ENCODE results near the gene KCNAB1.

Gene KCNAB1

GRCh38 chr3:156334841-156335545, 214.6 kb downstream of the KCNAB1 start:
- DNase-seq = no peak

GRCh38 chr3:156339491-156339890, 219.1 kb downstream of the KCNAB1 start:
- DNase-seq = no peak

GRCh38 chr3:156341332-156341731, 221.0 kb downstream of the KCNAB1 start:
- no peak for DNase-seq

- DNase-seq = no peak
These were observed 221.5 kb downstream of the KCNAB1 start for GRCh38 chr3:156341831-156342416.

GRCh38 chr3:156344215-156344614, 223.8 kb downstream of the KCNAB1 start:
- no peak for DNase-seq

- no peak for DNase-seq
These were observed 228.7 kb downstream of the KCNAB1 start for GRCh38 chr3:156349111-156349510.

- DNase-seq = no peak
These were observed 229.6 kb downstream of the KCNAB1 start for GRCh38 chr3:156349978-156350377.

GRCh38 chr3:156350781-156351180, 230.4 kb downstream of the KCNAB1 start:
- DNase-seq = no peak

GRCh38 chr3:156351783-156352182, 231.4 kb downstream of the KCNAB1 start:
- no peak for DNase-seq

GRCh38 chr3:156352728-156353127, 232.3 kb downstream of the KCNAB1 start:
- DNase-seq = no peak

- peak; percentile 4 to 6 for DNase-seq
These were observed 233.2 kb downstream of the KCNAB1 start for GRCh38 chr3:156353563-156353962.

GRCh38 chr3:156356537-156357363, 236.4 kb downstream of the KCNAB1 start:
- DNase-seq = peak; percentile 68 to 94

- no peak for DNase-seq
These were observed 237.9 kb downstream of the KCNAB1 start for GRCh38 chr3:156358232-156358631.

- no peak for DNase-seq
These were observed 239.0 kb downstream of the KCNAB1 start for GRCh38 chr3:156359368-156359767.

- DNase-seq = no peak
These were observed 239.7 kb downstream of the KCNAB1 start for GRCh38 chr3:156360083-156360482.

GRCh38 chr3:156360963-156361362, 240.6 kb downstream of the KCNAB1 start:
- no peak for DNase-seq

GRCh38 chr3:156366559-156366958, 246.2 kb downstream of the KCNAB1 start:
- no peak for DNase-seq

- DNase-seq = no peak
These were observed 247.8 kb downstream of the KCNAB1 start for GRCh38 chr3:156368189-156368588.

- DNase-seq = no peak
These were observed 251.3 kb downstream of the KCNAB1 start for GRCh38 chr3:156371701-156372100.

GRCh38 chr3:156373095-156373494, 252.7 kb downstream of the KCNAB1 start:
- DNase-seq = no peak

GRCh38 chr3:156373654-156374053, 253.3 kb downstream of the KCNAB1 start:
- no peak for DNase-seq

GRCh38 chr3:156376199-156376598, 255.8 kb downstream of the KCNAB1 start:
- DNase-seq = no peak

GRCh38 chr3:156377266-156377665, 256.9 kb downstream of the KCNAB1 start:
- DNase-seq = no peak

GRCh38 chr3:156377718-156378117, 257.3 kb downstream of the KCNAB1 start:
- no peak for DNase-seq
